Measurements from ENCODE around the gene SLC22A12. TPM values are rescaled to one million over a fixed set of nuclear protein-coding genes. Genes with fewer than 3 reads are reported as not detected.
A peak's percentile ranks its signal among the peaks of the same experiment; 100 is the strongest.

SLC22A12 gene
- total and polyA plus RNA-seq, 2 of the 8 experiments (the other 6 are each of a cell fraction or from before 2014, with no cell fraction given), result not detected

DNA sequence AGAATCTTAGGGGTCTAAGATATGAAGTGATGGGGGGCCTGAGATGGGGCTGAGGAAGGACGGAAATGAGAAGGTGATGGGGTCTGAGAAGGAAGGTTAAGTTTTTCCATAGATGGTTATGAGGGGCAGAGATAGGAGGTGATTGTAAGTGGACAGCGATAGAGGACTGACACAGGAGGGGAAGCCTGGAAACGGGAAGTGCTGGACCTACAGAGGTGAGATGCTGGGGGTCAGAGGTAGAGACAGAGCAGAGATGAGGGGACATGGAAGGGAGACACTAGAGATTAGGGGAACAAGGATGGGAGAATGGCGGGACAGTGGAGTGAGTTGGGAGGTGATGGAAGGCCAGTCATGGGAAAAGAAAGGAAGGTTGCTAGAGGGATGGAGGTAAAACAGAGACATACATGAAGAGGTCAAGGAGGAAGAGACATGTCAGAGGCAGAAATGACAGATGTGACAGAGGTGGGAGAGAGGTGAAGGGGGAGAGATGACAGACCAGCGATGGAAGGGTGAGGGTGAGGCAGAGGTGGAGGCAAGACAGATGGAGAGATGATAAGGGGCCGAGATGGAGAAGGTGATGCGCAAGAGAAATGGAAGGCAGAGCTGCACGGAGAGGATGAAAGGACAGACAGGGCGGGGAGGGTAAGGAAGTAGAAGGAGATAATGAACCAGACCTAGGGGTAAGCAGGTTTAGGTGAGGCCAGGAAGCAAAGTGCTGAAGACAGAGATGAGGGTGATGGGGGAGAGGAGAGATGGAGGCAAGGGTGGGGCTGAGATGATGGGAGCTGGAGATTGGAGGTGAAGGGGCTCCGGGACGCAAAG, 50.8 kb downstream of the SLC22A12 start:
- H3K18ac ChIP-seq (ENCODE audit: extremely low read depth, low read length), result no peak overlapping the region
- H3K27me3 ChIP-seq (replicated peaks in 1 of 4; ENCODE audit: control insufficient read depth in 3 of 4, extremely low read depth in 1 of 4, insufficient read depth in 3 of 4, low read length in 3 of 4), result peaks cover 42 to 83% (median 70%) of the 10 kb centered on the region in 4 experiments
- H2BK5ac ChIP-seq (ENCODE audit: low read depth, low read length), result no peak overlapping the region; the same call in 1 of the 2 replicates
- peaks cover 0 to 6% (median 0%) of the 10 kb centered on the region in 4 experiments; a peak in 1 of 8 replicates for H3K36me3 ChIP-seq (ENCODE audit: control insufficient read depth in 2 of 4, insufficient read depth in 4 of 4, low read length in 3 of 4)
- H2BK20ac ChIP-seq (ENCODE audit: low read length), result peak overlapping the region; percentile 48; the same call in 1 of the 2 replicates
- no peak overlapping the region for H3K56ac ChIP-seq (replicated peaks; ENCODE audit: insufficient read length, low read depth, low read length)
- H3K23ac ChIP-seq (ENCODE audit: insufficient read length), result no peak overlapping the region
- WGBS, 2 experiments (ENCODE audit: extremely low coverage in 1 of 2, insufficient coverage in 1 of 2, insufficient read length in 1 of 2, insufficient replicate concordance in 2 of 2, low coverage in 1 of 2, low lambda C conversion rate in 2 of 2, missing lambda C conversion rate in 1 of 2), result 52% methylated on average over 9 of the region's 11 CpGs; no CpG with 5 or more reads in 1 of the 2 experiments
- peaks cover 4 to 33% (median 20%) of the 10 kb centered on the region in 4 experiments for H3K4me1 ChIP-seq (replicated peaks in 1 of 4; ENCODE audit: control insufficient read depth in 3 of 4, insufficient read depth in 4 of 4, low read length in 3 of 4)
- FAIRE-seq (no peak), DNase-seq (ENCODE audit: low read depth in 1 of 2, low spot score in 2 of 2) (no peak)
- H4K20me1 ChIP-seq (replicated peaks in 1 of 2; ENCODE audit: control insufficient read depth in 1 of 2, insufficient read depth in 2 of 2, low read length in 2 of 2), result peaks cover 2 to 13% of the 10 kb centered on the region in 2 experiments
- no peak overlapping the region for H4K8ac ChIP-seq (ENCODE audit: extremely low read depth, insufficient read depth, low read length)
- peaks cover 25% of the 10 kb centered on the region for H3K23me2 ChIP-seq (ENCODE audit: low read depth, low read length)
- no peak overlapping the region for H3K4ac ChIP-seq (replicated peaks; ENCODE audit: insufficient read length, low read depth, low read length)
- no peaks in the 10 kb centered on the region for H3K79me2 ChIP-seq (ENCODE audit: control insufficient read depth in 1 of 2, insufficient read depth in 2 of 2, low read length in 2 of 2)
- H4K5ac ChIP-seq (ENCODE audit: insufficient read length, low read depth, low read length), result no peak overlapping the region
- no peaks in the 10 kb centered on the region for H3K79me1 ChIP-seq (ENCODE audit: low read depth, low read length)
- peak overlapping the region; percentile 70 to 94 for H3K4me2 ChIP-seq (ENCODE audit: insufficient read depth in 1 of 2, low read depth in 2 of 2, low read length in 2 of 2)
- H2AFZ ChIP-seq (ENCODE audit: low read length), result no peak overlapping the region
- H3K14ac ChIP-seq (ENCODE audit: insufficient read length), result no peak overlapping the region
- H2AK5ac ChIP-seq (ENCODE audit: low read depth, low read length), result 0 out of 2 replicates have a peak overlapping the region, but pooled peaks have one; percentile 53
- POLR2A ChIA-PET (ENCODE audit: partially characterized antibody), result interaction anchor here (1.6 kb wide), 1 partner anchor 9 kb away, joined by 5 read pairs; no protein-coding TSS in a partner anchor
- CTCF ChIA-PET (ENCODE audit: partially characterized antibody), result interaction anchor here (1.0 to 15.7 kb wide), 5 partner anchors 9 to 151 kb away, joined by 3 to 201 read pairs (median 9); no protein-coding TSS in a partner anchor
- H4K91ac ChIP-seq (replicated peaks; ENCODE audit: insufficient read length, low read length), result no peak overlapping the region
- no peaks in the 10 kb centered on the region; a peak in 1 of 4 replicates for H3K9me3 ChIP-seq (ENCODE audit: insufficient read depth in 2 of 2, low read depth in 1 of 2, low read length in 1 of 2)
- H2BK12ac ChIP-seq (ENCODE audit: low read depth, low read length), result 0 out of 2 replicates have a peak overlapping the region, but pooled peaks have one; percentile 60
- H2BK120ac ChIP-seq (replicated peaks; ENCODE audit: low read depth, low read length), result no peak overlapping the region
- H3K9ac ChIP-seq (replicated peaks in 1 of 4; ENCODE audit: extremely low read depth in 1 of 4, low read depth in 3 of 4, low read length in 3 of 4), result no peak overlapping the region
- no peak overlapping the region for H3K27ac ChIP-seq (ENCODE audit: low read depth, low read length)
- 0 out of 2 replicates have a peak overlapping the region, but pooled peaks have one; percentile 18 for H2BK15ac ChIP-seq (ENCODE audit: low read length)
- peak overlapping the region; percentile 22 to 73 (median 28); a peak in 5 of 8 replicates for H3K4me3 ChIP-seq (ENCODE audit: extremely low read depth in 1 of 4, insufficient read depth in 2 of 4, low read depth in 3 of 4, low read length in 4 of 4)
- TF ChIP-seq EZH2 (IDR thresholded peaks at IDR 0.05; ENCODE audit: low read depth, low read length, severe bottlenecking) (peak; percentile 83), ZNF274 (IDR thresholded peaks at IDR 0.05; ENCODE audit: borderline replicate concordance, extremely low read depth, low read length) (no peak), JUN (IDR thresholded peaks at IDR 0.05; ENCODE audit: low read depth, low read length) (no peak), BCL11A (IDR thresholded peaks at IDR 0.05; ENCODE audit: low read depth in 2 of 2, low read length in 2 of 2) (no peak), CBX8 (IDR thresholded peaks at IDR 0.05; ENCODE audit: borderline replicate concordance, low read depth, low read length) (no peak)
- TF ChIP-seq, protein P1, sequence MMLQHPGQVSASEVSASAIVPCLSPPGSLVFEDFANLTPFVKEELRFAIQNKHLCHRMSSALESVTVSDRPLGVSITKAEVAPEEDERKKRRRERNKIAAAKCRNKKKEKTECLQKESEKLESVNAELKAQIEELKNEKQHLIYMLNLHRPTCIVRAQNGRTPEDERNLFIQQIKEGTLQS (IDR thresholded peaks at IDR 0.05; ENCODE audit: insufficient read depth, low read depth, low read length), result no peak

All from H1 (cell line).